ENCODE results near the gene FBXO36.
A peak's percentile ranks its signal among the peaks of the same experiment; 100 is the strongest.

Gene FBXO36

DNA sequence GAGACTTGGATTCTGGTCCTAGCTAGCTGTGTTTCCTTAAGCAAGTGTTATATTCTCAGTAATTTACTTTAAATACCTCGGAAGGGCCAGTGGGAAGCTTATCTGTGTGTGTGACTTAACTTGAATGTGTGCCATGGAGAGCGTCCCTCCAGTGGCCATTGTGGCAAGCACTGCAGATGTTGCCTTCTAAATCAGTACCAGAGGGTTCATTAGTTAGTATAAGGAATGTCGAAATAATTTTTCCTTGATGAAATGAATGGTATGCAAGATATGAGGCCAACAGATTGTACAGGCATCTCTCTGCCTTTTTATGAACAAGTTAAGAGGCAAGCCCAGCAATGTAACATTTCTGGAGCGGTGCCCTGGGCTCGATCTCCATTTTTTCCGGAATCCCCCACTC lies 52.0 kb downstream of the FBXO36 start:
- DNase-seq: no peak

DNA sequence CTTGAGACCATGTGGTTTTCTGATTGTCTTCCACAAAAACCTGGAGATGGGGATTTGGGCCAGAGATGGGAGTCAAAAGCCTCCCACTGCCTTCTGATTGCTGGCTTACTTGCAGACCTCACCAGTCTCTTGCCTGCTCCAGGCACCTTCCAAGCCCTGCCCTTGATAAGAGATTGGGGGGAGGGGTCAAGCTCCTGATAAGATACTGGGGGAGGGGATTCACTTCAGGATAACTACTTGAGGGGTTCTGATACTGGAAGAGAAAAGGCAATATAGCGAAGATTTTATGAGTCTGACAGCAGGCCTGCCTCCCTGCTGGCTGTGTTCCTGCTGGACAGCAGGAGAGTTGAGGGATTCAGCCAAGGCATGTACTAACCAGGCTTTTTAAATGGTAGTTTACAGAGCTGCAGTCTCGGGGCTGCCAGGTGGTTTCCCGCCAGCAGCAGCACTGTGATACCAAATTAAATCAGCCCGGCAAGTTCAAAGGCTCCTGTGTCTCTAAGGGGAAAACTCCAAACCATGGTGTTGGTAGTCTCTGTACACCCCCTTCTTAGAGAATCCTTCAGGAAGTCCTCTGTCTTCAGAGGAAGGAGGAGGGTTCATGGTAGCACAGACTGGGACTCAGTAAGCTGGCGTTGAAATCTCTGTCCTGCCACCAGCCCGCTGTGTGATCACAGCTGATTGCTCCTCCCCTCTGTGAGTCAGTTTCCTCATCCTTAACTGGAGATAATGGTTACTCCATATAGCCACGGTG lies 58.3 kb downstream of the FBXO36 start:
- DNase-seq: no peak

DNA sequence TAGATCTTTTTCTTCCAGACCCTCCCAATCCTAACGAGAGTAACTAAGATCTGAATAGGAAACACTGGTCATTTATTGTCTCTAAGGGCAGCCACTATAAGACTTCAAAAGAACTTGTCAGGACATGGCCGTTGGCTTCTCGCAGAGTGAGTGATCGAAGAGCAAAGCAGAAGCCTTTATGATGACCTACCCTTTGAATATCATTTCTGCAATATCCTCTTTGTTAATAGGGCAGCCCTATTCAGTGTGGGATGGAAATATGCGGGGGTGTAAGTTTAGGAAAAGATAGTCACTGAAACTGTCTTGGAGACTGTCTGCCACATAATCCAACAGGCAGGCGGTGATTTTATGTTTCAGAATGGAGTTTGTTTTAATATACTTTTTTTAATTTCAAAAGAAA lies 70.9 kb downstream of the FBXO36 start:
- no peak for DNase-seq

- DNase-seq: no peak
Measured at GRCh38 chr2:229996320-229996719, 74.0 kb downstream of the FBXO36 start.

- no peak for DNase-seq
Measured at GRCh38 chr2:229997565-229997964, 75.3 kb downstream of the FBXO36 start.

DNA sequence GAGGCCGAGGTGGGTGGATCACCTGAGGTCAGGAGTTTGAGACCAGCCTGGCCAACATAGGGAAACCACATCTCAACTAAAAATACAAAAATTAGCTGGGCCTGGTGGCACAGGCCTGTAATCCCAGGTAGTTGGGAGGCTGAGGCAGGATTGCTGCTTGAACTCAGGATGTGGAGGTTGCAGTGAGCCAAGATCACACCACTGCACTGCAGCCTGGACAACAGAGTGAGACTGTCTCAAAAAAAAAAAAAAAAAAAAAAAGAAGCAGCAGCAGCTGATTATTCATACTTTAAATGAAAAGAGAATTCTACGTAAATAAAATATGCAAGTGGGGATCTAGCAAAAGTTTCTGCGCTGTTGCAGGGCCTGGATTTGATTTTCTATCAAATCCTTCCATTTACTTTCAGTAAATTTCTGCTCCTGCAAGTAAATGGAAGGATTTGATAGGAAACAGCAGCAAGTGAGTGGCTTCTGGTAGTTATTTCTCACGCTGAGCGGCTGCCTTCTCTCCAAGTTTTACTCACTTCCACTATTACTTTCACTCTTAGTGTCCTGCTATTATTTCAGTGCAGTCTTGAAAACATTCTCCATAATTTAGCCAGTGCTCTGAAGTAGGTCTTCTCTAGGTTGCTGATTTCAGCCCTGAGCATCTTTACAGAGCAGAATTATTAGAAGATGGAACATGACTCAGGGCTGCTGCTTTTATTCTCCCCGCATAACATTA lies 78.0 kb downstream of the FBXO36 start:
- no peak for DNase-seq

DNA sequence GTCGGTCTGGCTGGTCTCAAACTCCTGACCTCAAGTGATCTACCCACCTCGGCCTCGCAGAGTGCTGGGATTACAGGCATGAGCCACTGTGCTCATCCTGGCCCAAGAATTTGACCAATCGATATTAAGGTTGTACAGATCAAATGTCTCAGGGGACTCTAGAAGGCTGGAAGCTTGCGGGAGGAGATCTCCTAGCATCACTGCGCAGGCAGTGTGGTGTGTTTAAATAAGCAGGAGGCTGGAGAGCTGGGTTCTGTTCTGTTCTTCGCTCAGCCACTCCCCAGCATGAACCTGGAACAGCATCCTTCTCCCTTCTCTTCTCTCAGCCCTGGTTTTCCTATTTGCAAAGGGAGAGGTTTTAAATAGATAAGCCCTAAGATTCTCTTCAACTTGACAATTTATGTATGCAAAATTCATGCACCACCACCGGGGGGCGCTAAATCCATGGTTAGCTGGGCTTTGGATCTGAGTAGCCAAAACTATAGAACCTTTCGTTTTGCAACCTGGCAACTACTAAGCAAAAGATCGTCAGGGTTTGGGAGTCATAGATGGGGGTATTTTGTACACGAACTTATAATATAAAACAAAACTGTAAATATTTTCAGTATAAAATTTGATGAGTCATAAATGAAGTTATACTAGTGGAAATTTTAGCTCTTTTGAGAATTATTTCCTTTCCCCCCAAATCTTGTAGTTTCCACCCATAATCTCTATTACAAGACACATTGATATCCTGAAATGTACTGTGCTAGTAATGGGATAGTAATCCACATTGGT lies 85.8 kb downstream of the FBXO36 start:
- peak; percentile 22 for DNase-seq

GRCh38 chr2:230008708-230009066 lies 86.4 kb downstream of the FBXO36 start:
- no peak for DNase-seq

GRCh38 chr2:230010501-230010900 lies 88.2 kb downstream of the FBXO36 start:
- DNase-seq: no peak

DNA sequence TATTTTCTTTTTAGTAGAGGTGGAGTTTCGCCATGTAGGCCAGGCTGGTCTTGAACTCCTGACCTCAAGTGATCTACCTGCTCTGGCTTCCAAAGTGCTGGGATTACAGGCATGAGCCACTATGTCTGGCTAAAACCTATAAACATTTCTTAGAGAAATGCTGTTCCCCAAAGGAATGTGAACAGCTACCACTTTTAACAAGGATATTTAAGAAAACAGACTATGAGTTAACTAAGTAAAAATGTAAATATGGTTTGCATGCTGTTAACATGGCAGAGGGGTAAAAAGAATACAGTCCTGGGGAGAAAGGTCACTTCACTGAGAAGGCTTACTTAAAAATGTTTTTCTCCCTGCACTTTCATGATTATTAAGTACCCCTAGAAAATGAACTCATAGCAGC lies 89.3 kb downstream of the FBXO36 start:
- DNase-seq: no peak

DNA sequence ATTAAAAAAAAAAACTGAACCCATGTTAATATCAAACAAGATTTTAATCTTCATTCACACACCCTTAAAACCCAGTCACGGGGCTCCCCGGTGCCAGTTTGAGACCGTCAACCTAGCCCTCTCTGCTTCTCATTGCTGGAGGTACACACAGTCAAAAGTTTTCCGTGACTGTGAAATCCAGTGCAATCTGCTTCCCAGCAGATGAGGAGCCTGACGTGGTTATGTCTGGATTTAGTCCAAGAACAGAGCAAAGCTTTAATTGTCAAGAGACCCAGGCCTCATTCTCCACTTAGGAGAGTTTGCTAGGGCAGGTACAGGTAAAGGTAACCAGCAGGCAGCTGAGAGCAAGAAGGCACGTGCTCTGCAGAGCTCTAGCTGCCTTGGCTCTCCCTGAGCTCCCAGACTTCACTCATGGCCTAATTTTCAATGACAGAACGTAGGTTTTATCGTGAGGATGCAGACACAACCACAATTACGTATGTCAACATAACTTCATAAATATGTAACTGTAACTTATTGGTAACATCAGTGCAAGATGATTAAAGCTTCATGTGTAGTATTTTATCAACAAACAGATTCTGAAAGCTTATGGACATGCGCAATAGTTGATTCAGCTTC lies 90.1 kb downstream of the FBXO36 start:
- no peak for DNase-seq

DNA sequence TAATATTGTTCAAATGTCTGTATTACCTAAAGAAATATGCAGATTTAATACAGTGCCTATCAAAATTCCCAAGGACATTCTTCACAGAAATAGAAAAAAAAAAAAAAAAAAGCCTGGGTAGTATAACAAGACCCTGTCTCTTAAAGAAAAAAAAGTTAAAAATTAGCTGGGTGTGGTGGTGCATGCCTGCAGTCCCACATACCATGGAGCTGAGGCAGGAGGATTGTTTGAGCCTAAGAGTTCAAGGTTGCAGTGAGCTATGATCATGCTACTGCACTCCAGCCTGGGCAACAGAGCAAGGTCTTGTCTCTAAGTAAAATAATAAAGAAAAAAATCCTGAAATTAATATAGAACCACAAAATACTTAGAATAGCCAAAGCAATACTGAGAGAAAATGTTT lies 94.5 kb downstream of the FBXO36 start:
- DNase-seq: no peak

DNA sequence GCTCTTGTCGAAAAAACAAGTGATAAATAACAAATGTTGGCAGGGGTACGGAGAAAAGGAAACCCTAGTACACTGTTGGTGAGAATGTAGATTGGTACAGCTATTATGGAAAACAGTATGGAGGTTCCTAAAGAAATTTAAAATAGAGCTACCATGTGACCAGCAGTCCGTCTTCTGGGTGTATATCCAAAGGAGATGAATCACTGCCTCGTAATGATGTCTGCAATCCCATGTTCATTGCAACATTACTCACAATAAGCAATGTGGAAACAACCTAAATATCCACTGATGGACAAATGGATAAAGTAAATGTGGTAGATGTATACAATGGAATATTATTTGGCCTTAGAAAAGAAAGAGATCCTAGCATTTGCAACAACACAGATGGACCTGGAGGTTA lies 95.8 kb downstream of the FBXO36 start:
- no peak for DNase-seq

- no peak for DNase-seq
Measured at GRCh38 chr2:230019742-230020141, 97.4 kb downstream of the FBXO36 start.

GRCh38 chr2:230023313-230023712 lies 101.0 kb downstream of the FBXO36 start:
- no peak for DNase-seq

GRCh38 chr2:230042195-230042594 lies 119.9 kb downstream of the FBXO36 start:
- no peak for DNase-seq

DNA sequence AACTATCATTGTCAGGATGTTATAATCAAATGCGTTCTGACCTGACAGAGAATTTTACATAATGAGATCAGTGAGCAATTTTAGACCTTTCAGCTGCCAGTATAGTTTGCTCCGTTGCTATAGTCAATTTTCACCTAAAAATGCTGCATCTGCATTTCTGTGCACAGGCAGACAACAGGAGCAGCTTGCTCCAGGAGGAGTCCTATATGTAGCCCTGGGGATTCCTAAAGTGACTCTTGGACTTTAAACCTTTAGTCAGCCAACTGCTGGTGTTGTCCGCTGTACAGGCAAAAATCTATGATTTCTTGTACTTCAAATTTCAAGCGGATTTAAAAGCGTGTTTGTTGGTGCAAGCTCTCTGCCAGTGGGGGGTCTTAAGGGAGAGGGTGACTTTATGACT lies 120.7 kb downstream of the FBXO36 start:
- DNase-seq: no peak

DNA sequence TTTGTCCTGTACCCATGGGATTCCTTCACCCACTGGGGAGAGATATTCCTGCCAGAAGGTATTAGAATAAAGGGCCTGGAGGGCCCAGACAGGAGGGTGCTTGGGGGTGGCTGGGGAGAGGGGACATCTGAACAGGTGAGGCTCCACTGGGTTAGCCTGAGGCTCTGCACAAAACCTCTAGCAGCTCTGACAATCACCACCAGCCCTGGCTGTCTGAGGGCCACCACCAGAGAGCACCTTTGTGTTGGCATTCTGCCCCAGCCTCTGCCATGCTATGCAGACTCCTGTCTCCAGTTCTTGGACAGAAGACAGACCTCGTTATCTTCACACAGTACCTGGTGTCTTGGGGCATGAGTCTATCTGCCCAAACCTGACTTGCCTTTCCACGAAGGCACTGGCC lies 121.2 kb downstream of the FBXO36 start:
- DNase-seq: no peak

DNA sequence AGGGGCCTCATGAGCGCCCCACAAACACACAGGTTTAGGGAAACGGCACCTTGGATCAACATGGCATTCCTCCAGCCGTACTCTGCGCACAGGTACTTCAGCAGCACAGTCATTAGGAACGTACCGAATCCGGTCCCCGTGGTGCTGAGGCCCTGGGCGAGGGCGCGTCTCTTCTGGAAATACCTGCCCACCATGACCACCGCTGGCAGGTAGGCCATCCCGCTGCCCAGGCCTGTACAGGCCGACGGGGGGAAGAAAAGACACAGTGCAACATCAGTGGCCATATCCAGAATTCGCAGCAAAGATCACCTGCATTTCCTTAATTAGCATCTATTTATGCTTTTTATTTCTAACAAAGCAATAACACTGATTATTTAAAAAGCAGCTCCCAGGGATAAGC lies 124.2 kb downstream of the FBXO36 start:
- DNase-seq: no peak

DNA sequence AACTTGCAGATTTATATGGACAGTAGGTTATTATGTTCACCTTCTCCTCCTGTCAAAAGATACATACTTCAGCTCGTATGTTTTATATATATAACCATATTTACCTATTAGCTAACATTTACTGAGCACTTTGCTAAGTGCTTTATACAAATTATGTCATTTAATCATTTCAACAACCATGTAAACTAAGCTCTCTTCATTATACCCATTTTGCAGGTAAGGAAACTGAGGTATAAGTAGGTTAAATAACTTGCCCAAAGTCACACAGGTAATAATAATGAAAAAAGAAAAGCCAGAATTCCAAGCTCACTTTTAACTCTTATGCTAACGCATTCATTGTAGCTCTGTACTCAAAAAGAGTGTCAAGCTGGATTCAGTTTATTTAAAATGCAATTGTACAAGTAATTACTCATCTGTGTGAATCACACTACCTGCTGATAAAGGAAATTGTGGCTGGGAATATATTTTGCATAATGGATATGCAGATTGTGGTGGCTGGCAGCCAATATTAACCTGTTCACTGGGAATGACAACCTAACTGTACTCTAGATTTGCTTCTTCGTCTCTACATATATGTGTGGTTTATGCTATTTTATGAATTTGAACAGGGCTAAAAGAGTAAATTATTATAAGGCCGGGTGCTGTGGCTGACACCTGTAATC lies 125.8 kb downstream of the FBXO36 start:
- no peak for DNase-seq

GRCh38 chr2:230050136-230050535 lies 127.8 kb downstream of the FBXO36 start:
- DNase-seq: no peak

DNA sequence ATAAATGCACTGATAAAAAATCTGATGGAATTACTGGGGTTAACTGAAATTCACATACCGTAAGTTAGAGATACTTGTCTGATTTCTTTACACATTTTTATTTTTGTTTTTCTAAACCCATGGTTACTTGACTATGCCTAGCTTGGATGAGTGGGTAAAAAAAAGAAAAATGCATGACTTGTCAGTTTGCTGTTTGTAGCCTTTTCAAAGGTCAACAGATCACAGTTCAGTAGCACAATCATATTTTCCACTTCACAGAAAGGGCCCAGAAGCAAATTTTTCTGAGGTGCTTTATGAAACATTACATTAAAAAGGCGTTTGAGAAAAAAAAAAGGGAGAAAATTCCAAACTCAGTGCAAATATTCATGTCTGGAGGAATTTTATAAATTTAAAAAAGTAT lies 130.0 kb downstream of the FBXO36 start:
- DNase-seq: no peak

Data from NCI-H2081 treated with DMSO at 0.1 percent for 48 hours (cell line).